ENCODE results near the gene ADSS2. TPM values are rescaled to one million over a fixed set of nuclear protein-coding genes. Genes with fewer than 3 reads are reported as not detected.
"Not testable (repeated sequence)": the region's sequence is repeated elsewhere in the genome, so short reads cannot be mapped to it uniquely, and the experiment has no call there.

ADSS2 gene
- total RNA-seq, 1 experiment from 2014 or later, result 82.8 TPM

DNA sequence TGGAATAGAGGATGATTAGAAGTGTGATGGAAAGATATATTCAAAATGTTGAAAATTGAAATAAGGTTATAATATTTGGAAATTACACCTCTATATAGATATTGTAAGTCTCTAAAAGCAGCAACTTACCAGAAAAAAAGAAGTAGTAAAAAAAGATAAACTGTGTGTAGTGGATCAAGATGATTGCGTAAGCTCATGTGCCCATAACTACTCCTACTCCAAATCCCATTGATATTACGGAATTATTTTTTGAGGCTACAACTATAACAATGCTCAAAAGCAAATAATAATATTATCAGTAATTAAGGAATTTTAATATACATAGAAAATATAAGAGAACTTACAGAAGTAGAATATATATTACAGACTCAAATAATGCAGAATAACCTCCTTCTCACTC lies 42.9 kb upstream of the ADSS2 start:
- TF ChIP-seq, protein P1, sequence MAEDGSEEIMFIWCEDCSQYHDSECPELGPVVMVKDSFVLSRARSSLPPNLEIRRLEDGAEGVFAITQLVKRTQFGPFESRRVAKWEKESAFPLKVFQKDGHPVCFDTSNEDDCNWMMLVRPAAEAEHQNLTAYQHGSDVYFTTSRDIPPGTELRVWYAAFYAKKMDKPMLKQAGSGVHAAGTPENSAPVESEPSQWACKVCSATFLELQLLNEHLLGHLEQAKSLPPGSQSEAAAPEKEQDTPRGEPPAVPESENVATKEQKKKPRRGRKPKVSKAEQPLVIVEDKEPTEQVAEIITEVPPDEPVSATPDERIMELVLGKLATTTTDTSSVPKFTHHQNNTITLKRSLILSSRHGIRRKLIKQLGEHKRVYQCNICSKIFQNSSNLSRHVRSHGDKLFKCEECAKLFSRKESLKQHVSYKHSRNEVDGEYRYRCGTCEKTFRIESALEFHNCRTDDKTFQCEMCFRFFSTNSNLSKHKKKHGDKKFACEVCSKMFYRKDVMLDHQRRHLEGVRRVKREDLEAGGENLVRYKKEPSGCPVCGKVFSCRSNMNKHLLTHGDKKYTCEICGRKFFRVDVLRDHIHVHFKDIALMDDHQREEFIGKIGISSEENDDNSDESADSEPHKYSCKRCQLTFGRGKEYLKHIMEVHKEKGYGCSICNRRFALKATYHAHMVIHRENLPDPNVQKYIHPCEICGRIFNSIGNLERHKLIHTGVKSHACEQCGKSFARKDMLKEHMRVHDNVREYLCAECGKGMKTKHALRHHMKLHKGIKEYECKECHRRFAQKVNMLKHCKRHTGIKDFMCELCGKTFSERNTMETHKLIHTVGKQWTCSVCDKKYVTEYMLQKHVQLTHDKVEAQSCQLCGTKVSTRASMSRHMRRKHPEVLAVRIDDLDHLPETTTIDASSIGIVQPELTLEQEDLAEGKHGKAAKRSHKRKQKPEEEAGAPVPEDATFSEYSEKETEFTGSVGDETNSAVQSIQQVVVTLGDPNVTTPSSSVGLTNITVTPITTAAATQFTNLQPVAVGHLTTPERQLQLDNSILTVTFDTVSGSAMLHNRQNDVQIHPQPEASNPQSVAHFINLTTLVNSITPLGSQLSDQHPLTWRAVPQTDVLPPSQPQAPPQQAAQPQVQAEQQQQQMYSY (CRISPR knock-in tag; IDR thresholded peaks at IDR 0.05), result no peak
- TF ChIP-seq ZNF263 (CRISPR knock-in tag; IDR thresholded peaks at IDR 0.05; ENCODE audit: low read depth), result no peak
- TF ChIP-seq, protein P2, sequence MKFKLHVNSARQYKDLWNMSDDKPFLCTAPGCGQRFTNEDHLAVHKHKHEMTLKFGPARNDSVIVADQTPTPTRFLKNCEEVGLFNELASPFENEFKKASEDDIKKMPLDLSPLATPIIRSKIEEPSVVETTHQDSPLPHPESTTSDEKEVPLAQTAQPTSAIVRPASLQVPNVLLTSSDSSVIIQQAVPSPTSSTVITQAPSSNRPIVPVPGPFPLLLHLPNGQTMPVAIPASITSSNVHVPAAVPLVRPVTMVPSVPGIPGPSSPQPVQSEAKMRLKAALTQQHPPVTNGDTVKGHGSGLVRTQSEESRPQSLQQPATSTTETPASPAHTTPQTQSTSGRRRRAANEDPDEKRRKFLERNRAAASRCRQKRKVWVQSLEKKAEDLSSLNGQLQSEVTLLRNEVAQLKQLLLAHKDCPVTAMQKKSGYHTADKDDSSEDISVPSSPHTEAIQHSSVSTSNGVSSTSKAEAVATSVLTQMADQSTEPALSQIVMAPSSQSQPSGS (CRISPR knock-in tag; IDR thresholded peaks at IDR 0.05; ENCODE audit: borderline replicate concordance, low read depth), result no peak
- H3K4me3 Mint-ChIP-seq, result no peak overlapping the region
- H3K27me3 Mint-ChIP-seq (ENCODE audit: low read depth), result no peaks in the 10 kb centered on the region
- no peak overlapping the region for H3K27ac Mint-ChIP-seq
- no peaks in the 10 kb centered on the region for H3K4me1 Mint-ChIP-seq
- ATAC-seq (no peak), DNase-seq (ENCODE audit: low spot score) (no peak)
- H3K36me3 Mint-ChIP-seq, result no peaks in the 10 kb centered on the region
- H3K9me3 Mint-ChIP-seq, result peaks cover 4% of the 10 kb centered on the region
- ChIA-PET CTCF (no interaction called here), POLR2A (no interaction called here)

DNA sequence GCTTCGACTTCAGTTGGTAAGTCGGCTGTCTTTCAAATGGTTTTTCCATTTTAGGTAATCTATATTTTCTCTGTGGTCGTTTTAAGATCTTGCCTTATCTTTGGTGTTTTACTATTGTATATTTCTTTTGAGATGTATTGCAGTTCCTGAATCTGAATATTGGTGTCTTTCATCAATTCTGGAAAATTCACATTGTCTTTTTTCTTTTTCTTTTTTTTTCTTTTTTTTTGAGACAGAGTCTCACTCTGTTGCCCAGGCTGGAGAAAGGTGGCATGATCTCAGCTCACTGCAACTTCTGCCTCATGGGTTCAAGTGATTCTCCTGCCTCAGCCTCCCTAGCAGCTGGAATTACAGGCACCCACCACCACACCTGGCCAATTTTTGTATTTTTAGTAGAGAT lies 33.3 kb upstream of the ADSS2 start:
- ATAC-seq; CTCF ChIA-PET; H3K36me3 Mint-ChIP-seq; H3K27ac Mint-ChIP-seq; H3K27me3 Mint-ChIP-seq (ENCODE audit: low read depth); POLR2A ChIA-PET; H3K4me1 Mint-ChIP-seq; H3K4me3 Mint-ChIP-seq; DNase-seq (ENCODE audit: low spot score); H3K9me3 Mint-ChIP-seq: not testable (repeated sequence)

DNA sequence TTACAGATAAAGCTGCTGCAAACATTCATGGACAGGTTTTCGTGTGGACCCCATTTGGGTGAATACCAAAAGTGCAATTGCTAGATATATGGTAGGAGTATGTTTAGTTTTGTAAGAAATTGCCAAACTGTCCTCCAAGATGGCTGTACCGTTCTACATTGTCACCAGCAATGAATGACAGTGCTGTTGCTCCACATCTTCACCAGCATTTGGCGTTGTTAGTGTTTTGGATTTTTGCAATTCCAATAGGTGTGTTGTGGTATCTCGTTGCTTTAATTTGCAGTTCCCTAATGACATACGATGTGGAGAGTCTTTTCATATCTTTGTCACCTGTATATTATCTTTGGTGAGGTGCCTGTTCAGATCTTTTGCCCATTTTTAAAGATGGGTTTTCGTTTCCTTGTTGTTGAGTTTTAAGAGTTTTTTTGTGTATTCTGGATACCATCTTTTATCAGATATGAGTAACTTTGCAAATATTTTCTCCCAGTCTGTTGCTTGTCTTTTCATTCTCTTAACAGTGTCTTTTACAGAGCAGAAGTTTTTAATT lies 21.4 kb upstream of the ADSS2 start:
- Mint-ChIP-seq H3K27me3 (ENCODE audit: low read depth) (no peaks in the 10 kb centered on the region), H3K4me1 (no peaks in the 10 kb centered on the region), H3K4me3 (no peak overlapping the region), H3K9me3 (peaks cover 9% of the 10 kb centered on the region), H3K36me3 (no peaks in the 10 kb centered on the region; the same call in 1 of the 2 replicates), H3K27ac (no peak overlapping the region)
- POLR2A ChIA-PET, result no interaction called here
- CTCF ChIA-PET, result no interaction called here
- DNase-seq (ENCODE audit: low spot score) (no peak), ATAC-seq (no peak)
- TF ChIP-seq, protein P3, sequence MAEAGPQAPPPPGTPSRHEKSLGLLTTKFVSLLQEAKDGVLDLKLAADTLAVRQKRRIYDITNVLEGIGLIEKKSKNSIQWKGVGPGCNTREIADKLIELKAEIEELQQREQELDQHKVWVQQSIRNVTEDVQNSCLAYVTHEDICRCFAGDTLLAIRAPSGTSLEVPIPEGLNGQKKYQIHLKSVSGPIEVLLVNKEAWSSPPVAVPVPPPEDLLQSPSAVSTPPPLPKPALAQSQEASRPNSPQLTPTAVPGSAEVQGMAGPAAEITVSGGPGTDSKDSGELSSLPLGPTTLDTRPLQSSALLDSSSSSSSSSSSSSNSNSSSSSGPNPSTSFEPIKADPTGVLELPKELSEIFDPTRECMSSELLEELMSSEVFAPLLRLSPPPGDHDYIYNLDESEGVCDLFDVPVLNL (CRISPR knock-in tag; IDR thresholded peaks at IDR 0.05; ENCODE audit: borderline replicate concordance, low read depth), result no peak
- TF ChIP-seq NFE2L1 (CRISPR knock-in tag; IDR thresholded peaks at IDR 0.05), result no peak
- TF ChIP-seq JAZF1 (CRISPR knock-in tag; IDR thresholded peaks at IDR 0.05), result no peak
- no peak for TF ChIP-seq ATF1 (CRISPR knock-in tag; IDR thresholded peaks at IDR 0.05)
- TF ChIP-seq SMAD4 (CRISPR knock-in tag; IDR thresholded peaks at IDR 0.05), result no peak
- TF ChIP-seq NFYB (CRISPR knock-in tag; conservative IDR thresholded peaks at IDR 0.05; ENCODE audit: low read depth), result no peak
- no peak for TF ChIP-seq TCF7 (CRISPR knock-in tag; IDR thresholded peaks at IDR 0.05; ENCODE audit: low read depth)
- no peak for TF ChIP-seq SOX15 (CRISPR knock-in tag; IDR thresholded peaks at IDR 0.05)
- TF ChIP-seq, protein P4, sequence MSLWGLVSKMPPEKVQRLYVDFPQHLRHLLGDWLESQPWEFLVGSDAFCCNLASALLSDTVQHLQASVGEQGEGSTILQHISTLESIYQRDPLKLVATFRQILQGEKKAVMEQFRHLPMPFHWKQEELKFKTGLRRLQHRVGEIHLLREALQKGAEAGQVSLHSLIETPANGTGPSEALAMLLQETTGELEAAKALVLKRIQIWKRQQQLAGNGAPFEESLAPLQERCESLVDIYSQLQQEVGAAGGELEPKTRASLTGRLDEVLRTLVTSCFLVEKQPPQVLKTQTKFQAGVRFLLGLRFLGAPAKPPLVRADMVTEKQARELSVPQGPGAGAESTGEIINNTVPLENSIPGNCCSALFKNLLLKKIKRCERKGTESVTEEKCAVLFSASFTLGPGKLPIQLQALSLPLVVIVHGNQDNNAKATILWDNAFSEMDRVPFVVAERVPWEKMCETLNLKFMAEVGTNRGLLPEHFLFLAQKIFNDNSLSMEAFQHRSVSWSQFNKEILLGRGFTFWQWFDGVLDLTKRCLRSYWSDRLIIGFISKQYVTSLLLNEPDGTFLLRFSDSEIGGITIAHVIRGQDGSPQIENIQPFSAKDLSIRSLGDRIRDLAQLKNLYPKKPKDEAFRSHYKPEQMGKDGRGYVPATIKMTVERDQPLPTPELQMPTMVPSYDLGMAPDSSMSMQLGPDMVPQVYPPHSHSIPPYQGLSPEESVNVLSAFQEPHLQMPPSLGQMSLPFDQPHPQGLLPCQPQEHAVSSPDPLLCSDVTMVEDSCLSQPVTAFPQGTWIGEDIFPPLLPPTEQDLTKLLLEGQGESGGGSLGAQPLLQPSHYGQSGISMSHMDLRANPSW (CRISPR knock-in tag; conservative IDR thresholded peaks at IDR 0.05; ENCODE audit: low read depth), result no peak
- TF ChIP-seq GRHL2 (CRISPR knock-in tag; IDR thresholded peaks at IDR 0.05; ENCODE audit: insufficient replicate concordance, severe bottlenecking), result no peak
- no peak for TF ChIP-seq HMGA2 (CRISPR knock-in tag; IDR thresholded peaks at IDR 0.05)
- TF ChIP-seq OVOL2 (CRISPR knock-in tag; IDR thresholded peaks at IDR 0.05; ENCODE audit: borderline replicate concordance), result no peak
- TF ChIP-seq, protein P5, sequence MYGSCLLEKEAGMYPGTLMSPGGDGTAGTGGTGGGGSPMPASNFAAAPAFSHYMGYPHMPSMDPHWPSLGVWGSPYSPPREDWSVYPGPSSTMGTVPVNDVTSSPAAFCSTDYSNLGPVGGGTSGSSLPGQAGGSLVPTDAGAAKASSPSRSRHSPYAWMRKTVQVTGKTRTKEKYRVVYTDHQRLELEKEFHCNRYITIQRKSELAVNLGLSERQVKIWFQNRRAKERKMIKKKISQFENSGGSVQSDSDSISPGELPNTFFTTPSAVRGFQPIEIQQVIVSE (CRISPR knock-in tag; IDR thresholded peaks at IDR 0.05; ENCODE audit: borderline replicate concordance), result no peak
- no peak for TF ChIP-seq ELF4 (CRISPR knock-in tag; IDR thresholded peaks at IDR 0.05; ENCODE audit: low read depth)
- TF ChIP-seq, protein P6, sequence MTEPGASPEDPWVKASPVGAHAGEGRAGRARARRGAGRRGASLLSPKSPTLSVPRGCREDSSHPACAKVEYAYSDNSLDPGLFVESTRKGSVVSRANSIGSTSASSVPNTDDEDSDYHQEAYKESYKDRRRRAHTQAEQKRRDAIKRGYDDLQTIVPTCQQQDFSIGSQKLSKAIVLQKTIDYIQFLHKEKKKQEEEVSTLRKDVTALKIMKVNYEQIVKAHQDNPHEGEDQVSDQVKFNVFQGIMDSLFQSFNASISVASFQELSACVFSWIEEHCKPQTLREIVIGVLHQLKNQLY (CRISPR knock-in tag; IDR thresholded peaks at IDR 0.05), result no peak
- no peak for TF ChIP-seq KAT7 (CRISPR knock-in tag; IDR thresholded peaks at IDR 0.05; ENCODE audit: borderline replicate concordance)
